Bronchial epithelial cell (primary cell): ENCODE data around the gene HAP1. TPM values are rescaled to one million over a fixed set of nuclear protein-coding genes. Genes with fewer than 3 reads are reported as not detected.
"Not testable (repeated sequence)": the region's sequence is repeated elsewhere in the genome, so short reads cannot be mapped to it uniquely, and the experiment has no call there.

Experiments
- DNase-seq: peaks from one replicate; pipeline ENCODE4 v3.0.0-alpha.2; 2010; ENCODE audit warnings: low read depth
- FAIRE-seq: peaks from 2 replicates; lab custom pipeline; 2011; peaks lifted over from hg19 to GRCh38; lab: Jason Lieb, UNC
- H3K27me3 ChIP-seq: 2 replicates; pipeline ENCODE4 v1.5.1; 2011; ENCODE audit warnings: low read length; ENCODE audit not compliant: control insufficient read depth, insufficient read depth
- H3K36me3 ChIP-seq: 2 replicates; pipeline ENCODE4 v1.5.1; 2011; ENCODE audit warnings: low read length; ENCODE audit not compliant: control insufficient read depth, insufficient read depth
- H3K4me3 ChIP-seq: 2 replicates; pipeline ENCODE4 v1.5.1; 2011; ENCODE audit warnings: mild to moderate bottlenecking, low read depth, low read length, control low read depth
- total RNA-seq: library from RNA; depleted of rRNA; stranded (reverse); fragments of >200 nt; gene quantifications from 2 replicates; pipeline ENCODE4 v1.2.1, GENCODE V29; 2014
- TF ChIP-seq, protein P1 (sequence below): IDR thresholded peaks from 2 replicates; pipeline ENCODE4 v1.5.1; 2011; ENCODE audit warnings: mild to moderate bottlenecking, moderate library complexity, low read length, control low read depth, inconsistent platforms; ENCODE audit not compliant: insufficient read depth, severe bottlenecking

Gene HAP1
- total RNA-seq, 1 donor from 2014 or later = 2.6 TPM

DNA sequence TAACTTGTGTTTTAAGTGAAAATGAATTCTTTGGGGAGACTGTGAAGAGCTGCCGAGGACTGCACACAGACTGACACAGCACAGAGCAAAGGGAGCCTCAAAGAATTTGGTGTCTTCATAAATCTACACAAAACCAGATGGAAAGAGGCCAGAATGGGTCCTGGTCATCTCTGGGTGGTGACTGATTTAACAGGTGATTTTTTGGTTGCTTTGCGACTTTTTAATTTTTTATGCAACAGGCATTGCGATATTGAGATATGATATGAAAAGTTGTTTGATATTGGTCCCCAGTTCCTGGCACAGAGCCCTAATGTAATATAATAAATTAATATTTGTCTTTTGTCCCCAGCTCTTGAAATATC lies 58.4 kb downstream of the HAP1 start:
- DNase-seq (no peak), FAIRE-seq (no peak)
- TF ChIP-seq, protein P1, sequence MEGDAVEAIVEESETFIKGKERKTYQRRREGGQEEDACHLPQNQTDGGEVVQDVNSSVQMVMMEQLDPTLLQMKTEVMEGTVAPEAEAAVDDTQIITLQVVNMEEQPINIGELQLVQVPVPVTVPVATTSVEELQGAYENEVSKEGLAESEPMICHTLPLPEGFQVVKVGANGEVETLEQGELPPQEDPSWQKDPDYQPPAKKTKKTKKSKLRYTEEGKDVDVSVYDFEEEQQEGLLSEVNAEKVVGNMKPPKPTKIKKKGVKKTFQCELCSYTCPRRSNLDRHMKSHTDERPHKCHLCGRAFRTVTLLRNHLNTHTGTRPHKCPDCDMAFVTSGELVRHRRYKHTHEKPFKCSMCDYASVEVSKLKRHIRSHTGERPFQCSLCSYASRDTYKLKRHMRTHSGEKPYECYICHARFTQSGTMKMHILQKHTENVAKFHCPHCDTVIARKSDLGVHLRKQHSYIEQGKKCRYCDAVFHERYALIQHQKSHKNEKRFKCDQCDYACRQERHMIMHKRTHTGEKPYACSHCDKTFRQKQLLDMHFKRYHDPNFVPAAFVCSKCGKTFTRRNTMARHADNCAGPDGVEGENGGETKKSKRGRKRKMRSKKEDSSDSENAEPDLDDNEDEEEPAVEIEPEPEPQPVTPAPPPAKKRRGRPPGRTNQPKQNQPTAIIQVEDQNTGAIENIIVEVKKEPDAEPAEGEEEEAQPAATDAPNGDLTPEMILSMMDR = no peak
- no peak overlapping the region for H3K4me3 ChIP-seq
- no peaks in the 10 kb centered on the region for H3K27me3 ChIP-seq
- no peaks in the 10 kb centered on the region for H3K36me3 ChIP-seq

DNA sequence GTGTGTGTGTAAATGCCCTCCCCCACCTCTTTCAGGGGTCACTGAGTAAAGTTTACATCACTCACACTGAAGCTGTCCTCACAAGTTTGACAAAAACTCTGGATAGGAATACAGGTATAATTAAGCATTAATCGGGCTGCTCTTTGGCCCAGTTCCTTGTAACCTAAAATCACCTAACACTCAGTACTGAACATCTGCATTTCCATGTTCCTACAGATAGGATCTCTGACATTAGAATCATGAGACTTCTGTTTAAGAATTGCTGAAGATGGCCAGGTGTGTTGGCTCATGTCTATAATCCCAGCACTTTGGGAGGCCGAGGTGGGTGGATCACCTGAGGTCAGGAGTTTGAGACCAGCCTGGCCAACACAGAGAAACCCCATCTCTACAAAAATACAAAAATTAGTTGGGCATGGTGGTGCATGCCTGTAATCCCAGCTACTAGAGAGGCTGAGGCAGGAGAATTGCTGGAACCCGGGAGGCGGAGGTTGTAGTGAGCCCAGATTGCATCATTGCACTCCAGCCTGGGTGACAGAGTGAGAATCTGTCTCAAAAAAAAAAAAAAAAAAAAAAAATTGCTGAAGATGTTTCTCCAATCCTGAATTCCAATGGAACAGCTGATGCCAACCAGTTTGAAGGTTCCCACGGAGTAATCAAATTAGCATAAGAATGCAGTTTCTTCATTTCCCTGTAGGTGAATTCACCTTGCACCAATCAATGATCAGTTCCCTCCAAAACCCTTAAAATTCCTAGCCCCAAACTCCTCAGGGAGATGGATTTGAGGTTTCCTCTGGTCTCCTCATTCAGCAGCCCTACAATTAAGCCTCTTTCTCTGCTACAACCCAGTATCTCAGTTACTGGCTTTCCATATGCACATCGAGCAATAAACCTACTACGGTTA lies 59.0 kb downstream of the HAP1 start:
- H3K36me3 ChIP-seq, FAIRE-seq, H3K4me3 ChIP-seq, DNase-seq, H3K27me3 ChIP-seq: not testable (repeated sequence)

Other genes with a start within 250 kb of the HAP1 start
- gene KRT36, start 244.7 kb downstream of the HAP1 start, total RNA-seq = under 0.01 TPM in 1 of 2 replicates, not detected in the other
- gene KRT13, start 229.0 kb downstream of the HAP1 start, total RNA-seq = 112 and 242 TPM in 2 replicates
- gene KRT15, start 215.8 kb downstream of the HAP1 start, total RNA-seq = 67.9 and 71.8 TPM in 2 replicates
- 3,104 and 4,112 TPM in 2 replicates for gene KRT19, start 206.3 kb downstream of the HAP1 start, total RNA-seq
- 0.26 and 0.51 TPM in 2 replicates for gene KRT9, start 162.6 kb downstream of the HAP1 start, total RNA-seq
- gene KRT14, start 147.7 kb downstream of the HAP1 start, total RNA-seq = 463 and 1,445 TPM in 2 replicates
- 1,390 and 10,131 TPM in 2 replicates for gene KRT16, start 121.9 kb downstream of the HAP1 start, total RNA-seq
- gene KRT17, start 110.1 kb downstream of the HAP1 start, total RNA-seq = 25,286 and 30,463 TPM in 2 replicates
- 191 and 204 TPM in 2 replicates for gene EIF1, start 45.8 kb downstream of the HAP1 start, total RNA-seq
- 0.90 TPM in 1 of 2 replicates, not detected in the other for gene GAST, start 22.3 kb downstream of the HAP1 start, total RNA-seq
- gene JUP, start 52.1 kb upstream of the HAP1 start, total RNA-seq = 227 and 407 TPM in 2 replicates
- gene P3H4, start 77.3 kb upstream of the HAP1 start, total RNA-seq = 32.1 and 47.1 TPM in 2 replicates
- 64.1 and 81.6 TPM in 2 replicates for gene FKBP10, start 78.4 kb upstream of the HAP1 start, total RNA-seq
- 81.2 and 124 TPM in 2 replicates for gene NT5C3B, start 101.6 kb upstream of the HAP1 start, total RNA-seq
- gene KLHL10, start 103.2 kb upstream of the HAP1 start, total RNA-seq = under 0.01 and 0.13 TPM in 2 replicates
- 31.0 and 33.2 TPM in 2 replicates for gene KLHL11, start 130.8 kb upstream of the HAP1 start, total RNA-seq
- 78.5 and 121 TPM in 2 replicates for gene ACLY, start 184.3 kb upstream of the HAP1 start, total RNA-seq
- 0.13 and 0.26 TPM in 2 replicates for gene ODAD4, start 196.0 kb upstream of the HAP1 start, total RNA-seq
- gene CNP, start 232.2 kb upstream of the HAP1 start, total RNA-seq = 16.3 and 32.4 TPM in 2 replicates